CD14-positive monocyte (primary cell): Measurements from ENCODE around the gene CFAP57. TPM values are rescaled to one million over a fixed set of nuclear protein-coding genes. Genes with fewer than 3 reads are reported as not detected.

ENCODE experiments used
- DNase-seq, 3 donors: peaks; one replicate each; pipeline ENCODE4 v3.0.0-alpha.2; 2011 to 2022
- H2AFZ ChIP-seq: 2 replicates; pipeline ENCODE4 v1.6.0; 2012; ENCODE audit warnings: mild to moderate bottlenecking, low read depth, low read length, inconsistent platforms; ENCODE audit not compliant: insufficient read depth, poor library complexity, severe bottlenecking
- H3K27ac ChIP-seq, 2 donors: 1 replicate in 1 of 2; 2 replicates in 1 of 2; pipeline ENCODE4 v1.5.1; 2012 to 2013; ENCODE audit warnings: low read length in 2 of 2, control low read depth in 1 of 2, inconsistent platforms in 1 of 2, low read depth in 1 of 2, mild to moderate bottlenecking in 1 of 2
- H3K27me3 ChIP-seq, 2 donors: one replicate each; pipeline versions ENCODE4 v1.6.0 to v1.6.1; 2011 to 2013; ENCODE audit warnings: low read length in 2 of 2; ENCODE audit not compliant: control insufficient read depth in 2 of 2, insufficient read depth in 2 of 2
- H3K36me3 ChIP-seq, 2 donors: replicated peaks in 1 of 2; 1 replicate in 1 of 2; 2 replicates in 1 of 2; pipeline versions ENCODE4 v1.5.1 to v1.6.1; 2012 to 2013; ENCODE audit warnings: low read length in 2 of 2, control low read depth in 1 of 2, inconsistent platforms in 1 of 2, mild to moderate bottlenecking in 1 of 2; ENCODE audit not compliant: insufficient read depth in 2 of 2, control insufficient read depth in 1 of 2
- H3K4me1 ChIP-seq, 2 donors: 1 replicate in 1 of 2; 2 replicates in 1 of 2; pipeline versions ENCODE4 v1.5.1 to v1.6.1; 2012 to 2013; ENCODE audit warnings: low read length in 2 of 2, control low read depth in 1 of 2, inconsistent platforms in 1 of 2, mild to moderate bottlenecking in 1 of 2, moderate library complexity in 1 of 2; ENCODE audit not compliant: insufficient read depth in 2 of 2, control insufficient read depth in 1 of 2
- H3K4me2 ChIP-seq: replicated peaks from 2 replicates; pipeline ENCODE3; 2012; ENCODE audit warnings: low read length, moderate library complexity, mild to moderate bottlenecking; ENCODE audit not compliant: poor library complexity, severe bottlenecking; ENCODE audit errors: extremely low read depth
- H3K4me3 ChIP-seq, 3 experiments: fragments of 200-600 bp in 1 of 3; sonication (generic) in 1 of 3; replicated peaks in 1 of 3; 1 replicate in 2 of 3; 2 replicates in 1 of 3; pipeline ENCODE4 v1.5.1; 2011 to 2013; ENCODE audit warnings: low read length in 3 of 3, mild to moderate bottlenecking in 3 of 3, control low read depth in 2 of 3, low read depth in 2 of 3, inconsistent platforms in 1 of 3, moderate library complexity in 1 of 3
- H3K79me2 ChIP-seq: 2 replicates; pipeline ENCODE4 v1.6.0; 2012; ENCODE audit warnings: mild to moderate bottlenecking, control low read depth, inconsistent platforms, low read length, moderate library complexity; ENCODE audit not compliant: insufficient read depth
- H3K9ac ChIP-seq: 2 replicates; pipeline ENCODE4 v1.6.0; 2017; ENCODE audit warnings: low read length, mild to moderate bottlenecking; ENCODE audit not compliant: insufficient read depth, poor library complexity, severe bottlenecking
- H3K9me3 ChIP-seq, 2 donors: replicated peaks in 1 of 2; 1 replicate in 1 of 2; 2 replicates in 1 of 2; pipeline versions ENCODE4 v1.5.1 to v1.6.1; 2012 to 2013; ENCODE audit warnings: low read length in 2 of 2, control low read depth in 1 of 2; ENCODE audit not compliant: control insufficient read depth in 1 of 2, insufficient read depth in 1 of 2
- H4K20me1 ChIP-seq: 2 replicates; pipeline ENCODE4 v1.6.0; 2012; ENCODE audit warnings: mild to moderate bottlenecking, low read length, control low read depth, moderate library complexity; ENCODE audit not compliant: insufficient read depth
- H3K27ac Mint-ChIP-seq, 7 donors: one replicate each; pipeline ENCODE4 v1.8.0; 2020; ENCODE audit warnings: mild to moderate bottlenecking in 7 of 7, mixed read lengths in 7 of 7, moderate library complexity in 6 of 7, inconsistent platforms in 2 of 7
- H3K27me3 Mint-ChIP-seq, 3 donors: one replicate each; pipeline ENCODE4 v1.8.0; 2021 to 2022; ENCODE audit warnings: low read depth in 3 of 3, mild to moderate bottlenecking in 3 of 3, mixed read lengths in 3 of 3, moderate library complexity in 3 of 3, inconsistent platforms in 1 of 3
- H3K36me3 Mint-ChIP-seq, 2 donors: one replicate each; pipeline ENCODE4 v1.8.0; 2020; ENCODE audit warnings: mixed read lengths in 2 of 2, inconsistent platforms in 1 of 2, mild to moderate bottlenecking in 1 of 2
- H3K4me1 Mint-ChIP-seq: one replicate; pipeline ENCODE4 v1.8.0; 2020; ENCODE audit warnings: mild to moderate bottlenecking, mixed read lengths
- H3K4me3 Mint-ChIP-seq, 2 donors: one replicate each; pipeline ENCODE4 v1.8.0; 2020; ENCODE audit warnings: mild to moderate bottlenecking in 2 of 2, mixed read lengths in 2 of 2, moderate library complexity in 1 of 2
- H3K9me3 Mint-ChIP-seq, 7 donors: one replicate each; pipeline ENCODE4 v1.8.0; 2020 to 2022; ENCODE audit warnings: mixed read lengths in 7 of 7, mild to moderate bottlenecking in 6 of 7, moderate library complexity in 6 of 7, inconsistent platforms in 2 of 7
- CTCF ChIP-seq: fragments of 200-600 bp; IDR thresholded peaks from one replicate; pipeline ENCODE4 v1.8.0; 2022; ENCODE audit warnings: antibody characterized with exemption, mild to moderate bottlenecking
- WGBS: methylation state at CpG from one replicate; pipeline ENCODE4 v1.1.5; 2013; ENCODE audit warnings: missing lambda C conversion rate; ENCODE audit not compliant: insufficient coverage; 5-methylcytosine and 5-hydroxymethylcytosine counted together
- intact Hi-C, 2 donors: fragments of 100-400 bp; cut with micrococcal nuclease; formaldehyde crosslinking; loops; one replicate each; pipeline versions ENCODE4 v1.15.0 to v1.15.1; 2023
- polyA plus RNA-seq, 3 donors: library from polyadenylated mRNA; depleted of rRNA in 1 of 3; unstranded in 2 of 3; stranded (reverse) in 1 of 3; fragments of 300-500 nt in 2 of 3; fragments of >200 nt in 1 of 3; fragmentation: Illumina TruSeq in 2 of 3; gene quantifications; 1 replicate in 2 of 3; 2 replicates in 1 of 3; pipeline ENCODE4 v1.2.3, GENCODE V29; 2012 to 2021

The CFAP57 gene
- polyA plus RNA-seq, 3 donors, result 0.01 to 0.05 TPM; not detected in 1

- WGBS, result 86% methylated on average over 2 of the region's 5 CpGs
- no peak for TF ChIP-seq CTCF
- no peak overlapping the region for H3K27ac Mint-ChIP-seq
Observed at GRCh38 chr1:43233631-43234030, 61.5 kb downstream of the CFAP57 start.

GRCh38 chr1:43234267-43234666, 62.1 kb downstream of the CFAP57 start:
- 96% methylated on average over 17 of the region's 17 CpGs for WGBS
- no peak overlapping the region for H3K4me3 Mint-ChIP-seq
- H3K4me3 ChIP-seq, result no peak overlapping the region
- no peaks in the 10 kb centered on the region for H4K20me1 ChIP-seq
- H3K79me2 ChIP-seq, result no peaks in the 10 kb centered on the region
- no peak overlapping the region for H3K4me2 ChIP-seq
- no peaks in the 10 kb centered on the region for H3K9me3 Mint-ChIP-seq
- no peaks in the 10 kb centered on the region for H3K36me3 Mint-ChIP-seq
- peaks cover 0 to 2% (median 1%) of the 10 kb centered on the region in 3 donors for H3K27me3 Mint-ChIP-seq
- peak overlapping the region in 1 of 7 donors; percentile 10 for H3K27ac Mint-ChIP-seq
- no peaks in the 10 kb centered on the region for H3K9me3 ChIP-seq
- intact Hi-C loops, result no loop called here
- no peaks in the 10 kb centered on the region for H3K36me3 ChIP-seq
- no peak overlapping the region for H3K9ac ChIP-seq
- no peak overlapping the region for H2AFZ ChIP-seq
- TF ChIP-seq CTCF, result no peak
- H3K27ac ChIP-seq, result no peak overlapping the region
- peaks cover 0 to 2% of the 10 kb centered on the region in 2 donors for H3K4me1 ChIP-seq
- no peak for DNase-seq
- no peaks in the 10 kb centered on the region for H3K27me3 ChIP-seq
- peaks cover 9% of the 10 kb centered on the region for H3K4me1 Mint-ChIP-seq

More at GRCh38 chr1:43233631-43234030, 61.5 kb downstream of the CFAP57 start:
- H3K27me3 Mint-ChIP-seq, result peaks cover 0 to 2% (median 1%) of the 10 kb centered on the region in 3 donors
- no peaks in the 10 kb centered on the region for H3K9me3 Mint-ChIP-seq
- Histone ChIP-seq H4K20me1 (no peaks in the 10 kb centered on the region), H3K4me1 (no peaks in the 10 kb centered on the region), H3K27me3 (no peaks in the 10 kb centered on the region), H3K27ac (no peak overlapping the region), H3K4me2 (no peak overlapping the region), H3K36me3 (no peaks in the 10 kb centered on the region), H3K79me2 (no peaks in the 10 kb centered on the region), H3K9me3 (no peaks in the 10 kb centered on the region), H3K4me3 (no peak overlapping the region), H2AFZ (no peak overlapping the region), H3K9ac (no peak overlapping the region)
- peaks cover 9% of the 10 kb centered on the region for H3K4me1 Mint-ChIP-seq
- no peak for DNase-seq
- no peaks in the 10 kb centered on the region for H3K36me3 Mint-ChIP-seq
- intact Hi-C loops, result no loop called here
- H3K4me3 Mint-ChIP-seq, result no peak overlapping the region
